Measurements from ENCODE around the gene TET3. TPM values are rescaled to one million over a fixed set of nuclear protein-coding genes. Genes with fewer than 3 reads are reported as not detected.
A peak's percentile ranks its signal among the peaks of the same experiment; 100 is the strongest.

Gene TET3
- total and polyA plus RNA-seq, 3 experiments from 2014 or later = 0.78 to 20.5 (median 19.9) TPM

DNA sequence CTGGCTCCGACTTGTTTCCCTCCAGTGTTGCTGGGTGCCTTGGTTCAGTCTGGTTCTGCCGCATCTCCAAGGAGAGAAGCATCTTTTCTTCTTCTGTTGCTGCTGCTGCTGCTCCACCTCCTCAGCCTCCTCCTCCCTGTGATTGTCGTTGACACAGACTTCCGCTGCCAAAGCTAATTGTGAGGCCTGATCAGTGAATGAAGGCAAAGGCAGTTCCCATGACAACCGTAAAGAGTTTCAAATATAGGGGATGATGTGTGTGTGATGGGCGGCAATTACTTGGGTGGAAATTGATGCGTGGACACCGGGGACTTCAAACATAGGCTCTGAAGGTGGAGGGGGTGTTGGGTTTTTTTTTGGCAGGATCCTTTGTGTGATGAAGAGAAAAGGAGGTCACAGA is 13.7 kb downstream of the TET3 start:
- Histone ChIP-seq H3K27me3 (ENCODE audit: insufficient read depth, low read length, poor library complexity, severe bottlenecking) (no peaks in the 10 kb centered on the region), H3K27ac (ENCODE audit: low read depth, low read length) (no peak overlapping the region), H3K4me1 (ENCODE audit: insufficient read depth, low read length) (peaks cover 48% of the 10 kb centered on the region), H3K4me3 (ENCODE audit: low read length) (no peak overlapping the region), H3K9me3 (ENCODE audit: low read length) (no peaks in the 10 kb centered on the region), H3K36me3 (ENCODE audit: insufficient read depth, low read length) (no peaks in the 10 kb centered on the region)
- ChIA-PET CTCF (no interaction called here), POLR2A (no interaction called here)
- peaks cover 0 to 8% (median 1%) of the 10 kb centered on the region in 3 donors for H3K36me3 Mint-ChIP-seq
- no peaks in the 10 kb centered on the region for H3K27me3 Mint-ChIP-seq
- peak overlapping the region in 6 of 8 donors; percentile 23 to 89 (median 70) for H3K27ac Mint-ChIP-seq
- H3K4me1 Mint-ChIP-seq = peaks cover 56 to 73% (median 70%) of the 10 kb centered on the region in 3 donors
- peak overlapping the region in 1 of 7 donors; percentile 24 for H3K4me3 Mint-ChIP-seq
- no peaks in the 10 kb centered on the region for H3K9me3 Mint-ChIP-seq
- peak in 2 of 5 donors; percentile 16 to 42 for DNase-seq

DNA sequence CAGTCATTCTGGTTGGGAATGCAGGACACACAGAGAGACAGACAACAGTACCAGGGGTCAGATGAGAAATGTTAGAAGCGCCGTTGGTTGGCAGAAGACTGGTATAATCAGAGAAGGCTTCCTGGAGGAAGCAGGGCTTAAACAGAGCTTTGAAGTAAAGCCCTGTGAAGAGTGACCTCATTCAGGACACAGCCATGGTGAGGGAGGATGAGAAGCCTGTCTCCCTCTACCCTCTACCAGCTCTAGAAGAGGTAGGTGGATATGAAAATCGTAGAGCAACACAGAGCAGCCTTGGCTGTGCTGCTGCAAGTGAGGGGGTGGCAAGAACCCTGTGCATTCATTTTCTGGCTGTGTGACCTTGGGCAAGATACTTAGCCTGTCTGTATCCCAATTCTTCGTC is 14.2 kb downstream of the TET3 start:
- H3K4me1 Mint-ChIP-seq = peaks cover 51 to 72% (median 65%) of the 10 kb centered on the region in 3 donors
- no peaks in the 10 kb centered on the region for H3K27me3 Mint-ChIP-seq
- DNase-seq = no peak
- Histone ChIP-seq H3K4me1 (ENCODE audit: insufficient read depth, low read length) (peaks cover 51% of the 10 kb centered on the region), H3K9me3 (ENCODE audit: low read length) (no peaks in the 10 kb centered on the region), H3K36me3 (ENCODE audit: insufficient read depth, low read length) (no peaks in the 10 kb centered on the region), H3K27me3 (ENCODE audit: insufficient read depth, low read length, poor library complexity, severe bottlenecking) (no peaks in the 10 kb centered on the region), H3K4me3 (ENCODE audit: low read length) (no peak overlapping the region), H3K27ac (ENCODE audit: low read depth, low read length) (no peak overlapping the region)
- no peak overlapping the region for H3K4me3 Mint-ChIP-seq
- H3K9me3 Mint-ChIP-seq = no peaks in the 10 kb centered on the region
- peak overlapping the region in 4 of 8 donors; percentile 63 to 89 (median 79) for H3K27ac Mint-ChIP-seq
- peaks cover 0 to 8% (median 1%) of the 10 kb centered on the region in 3 donors for H3K36me3 Mint-ChIP-seq
- CTCF ChIA-PET = no interaction called here
- POLR2A ChIA-PET = no interaction called here

GRCh38 chr2:73999881-74000597 is 15.3 kb downstream of the TET3 start:
- H3K4me1 Mint-ChIP-seq = peaks cover 46 to 67% (median 66%) of the 10 kb centered on the region in 3 donors
- no peak overlapping the region for H3K27ac ChIP-seq (ENCODE audit: low read depth, low read length)

DNA sequence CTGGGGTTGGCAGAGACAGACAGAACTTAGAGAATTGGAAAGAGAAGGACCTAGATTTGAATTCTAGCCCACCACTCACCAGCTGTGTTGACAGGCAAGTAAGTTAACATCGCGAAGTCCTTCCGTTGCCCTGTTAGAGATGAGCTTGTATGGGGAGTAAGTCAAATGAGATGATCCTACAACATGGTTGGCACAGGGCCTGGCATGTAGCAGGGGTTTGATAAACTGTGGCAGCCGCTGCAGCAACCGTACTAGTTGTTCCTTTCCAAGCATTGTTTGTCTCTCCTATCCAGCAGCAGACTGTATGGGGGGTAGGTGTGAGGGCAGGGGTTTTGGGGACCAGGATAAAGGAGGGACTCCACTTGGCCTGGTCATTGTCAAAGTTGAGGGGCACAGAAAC is 16.0 kb downstream of the TET3 start:
- CTCF ChIA-PET = interaction anchor here (1.2 to 4.5 kb wide), 2 partner anchors 13 to 19 kb away, joined by 3 to 21 read pairs; no protein-coding TSS in a partner anchor
- H3K36me3 ChIP-seq (ENCODE audit: insufficient read depth, low read length) = peaks cover 7% of the 10 kb centered on the region
- no peak overlapping the region for H3K27ac ChIP-seq (ENCODE audit: low read depth, low read length)
- no peaks in the 10 kb centered on the region for H3K9me3 Mint-ChIP-seq
- peaks cover 0 to 3% of the 10 kb centered on the region in 2 donors for H3K27me3 Mint-ChIP-seq
- peaks cover 0 to 9% (median 0%) of the 10 kb centered on the region in 3 donors for H3K36me3 Mint-ChIP-seq
- H3K4me1 Mint-ChIP-seq = peaks cover 48 to 67% (median 67%) of the 10 kb centered on the region in 3 donors
- peaks cover 51% of the 10 kb centered on the region for H3K4me1 ChIP-seq (ENCODE audit: insufficient read depth, low read length)
- no peak for DNase-seq
- no peaks in the 10 kb centered on the region for H3K27me3 ChIP-seq (ENCODE audit: insufficient read depth, low read length, poor library complexity, severe bottlenecking)
- peak overlapping the region; percentile 31 to 97 (median 80) for H3K27ac Mint-ChIP-seq
- POLR2A ChIA-PET = interaction anchor here (0.5 to 0.6 kb wide), 2 partner anchors 30 to 220 kb away, joined by 3 to 8 read pairs; no protein-coding TSS in a partner anchor
- no peaks in the 10 kb centered on the region for H3K9me3 ChIP-seq (ENCODE audit: low read length)
- no peak overlapping the region for H3K4me3 ChIP-seq (ENCODE audit: low read length)
- peak overlapping the region in 3 of 7 donors; percentile 37 to 90 (median 59) for H3K4me3 Mint-ChIP-seq

More at GRCh38 chr2:73999881-74000597, 15.3 kb downstream of the TET3 start:
- peaks cover 0 to 3% of the 10 kb centered on the region in 2 donors for H3K27me3 Mint-ChIP-seq
- H3K27ac Mint-ChIP-seq = peak overlapping the region; percentile 10 to 97 (median 84)
- H3K9me3 ChIP-seq (ENCODE audit: low read length) = no peaks in the 10 kb centered on the region
- peaks cover 0 to 6% (median 0%) of the 10 kb centered on the region in 3 donors for H3K36me3 Mint-ChIP-seq
- no peak for DNase-seq
- no peaks in the 10 kb centered on the region for H3K27me3 ChIP-seq (ENCODE audit: insufficient read depth, low read length, poor library complexity, severe bottlenecking)
- H3K4me3 ChIP-seq (ENCODE audit: low read length) = no peak overlapping the region
- peaks cover under 1% of the 10 kb centered on the region for H3K36me3 ChIP-seq (ENCODE audit: insufficient read depth, low read length)
- no peaks in the 10 kb centered on the region for H3K9me3 Mint-ChIP-seq
- peak overlapping the region in 2 of 7 donors; percentile 33 to 90 for H3K4me3 Mint-ChIP-seq
- CTCF ChIA-PET = interaction anchor here (1.2 to 4.5 kb wide), 2 partner anchors 13 to 20 kb away, joined by 3 to 21 read pairs; no protein-coding TSS in a partner anchor
- POLR2A ChIA-PET = interaction anchor here (0.6 kb wide), 1 partner anchor 219 kb away, joined by 8 read pairs; no protein-coding TSS in a partner anchor
- H3K4me1 ChIP-seq (ENCODE audit: insufficient read depth, low read length) = peaks cover 51% of the 10 kb centered on the region

GRCh38 chr2:74001121-74001520 is 16.4 kb downstream of the TET3 start:
- no peak overlapping the region for H3K27ac ChIP-seq (ENCODE audit: low read depth, low read length)
- POLR2A ChIA-PET = interaction anchor here (0.5 kb wide), 1 partner anchor 31 kb away, joined by 3 read pairs; no protein-coding TSS in a partner anchor
- no peaks in the 10 kb centered on the region for H3K27me3 ChIP-seq (ENCODE audit: insufficient read depth, low read length, poor library complexity, severe bottlenecking)
- no peak for DNase-seq
- H3K4me3 ChIP-seq (ENCODE audit: low read length) = no peak overlapping the region
- peaks cover 0 to 3% of the 10 kb centered on the region in 2 donors for H3K27me3 Mint-ChIP-seq
- peak overlapping the region in 7 of 8 donors; percentile 55 to 97 (median 81) for H3K27ac Mint-ChIP-seq
- H3K36me3 ChIP-seq (ENCODE audit: insufficient read depth, low read length) = peaks cover 9% of the 10 kb centered on the region
- H3K4me1 ChIP-seq (ENCODE audit: insufficient read depth, low read length) = peaks cover 48% of the 10 kb centered on the region
- CTCF ChIA-PET = interaction anchor here (1.2 to 4.5 kb wide), 2 partner anchors 14 to 19 kb away, joined by 3 to 21 read pairs; no protein-coding TSS in a partner anchor
- H3K9me3 ChIP-seq (ENCODE audit: low read length) = no peaks in the 10 kb centered on the region
- peak overlapping the region; percentile 61 to 93 (median 87) for H3K4me3 Mint-ChIP-seq
- no peaks in the 10 kb centered on the region for H3K9me3 Mint-ChIP-seq
- peaks cover 49 to 67% (median 67%) of the 10 kb centered on the region in 3 donors for H3K4me1 Mint-ChIP-seq
- H3K36me3 Mint-ChIP-seq = peaks cover 0 to 13% (median 0%) of the 10 kb centered on the region in 3 donors

GRCh38 chr2:74001781-74002504 is 17.2 kb downstream of the TET3 start:
- Mint-ChIP-seq H3K9me3 (no peaks in the 10 kb centered on the region), H3K27ac (peak overlapping the region; percentile 79 to 99 (median 88)), H3K4me3 (peak overlapping the region; percentile 85 to 93 (median 87)), H3K27me3 (peaks cover 0 to 3% of the 10 kb centered on the region in 2 donors), H3K36me3 (peaks cover 0 to 17% (median 2%) of the 10 kb centered on the region in 3 donors), H3K4me1 (peaks cover 48 to 66% (median 66%) of the 10 kb centered on the region in 3 donors)
- DNase-seq = no peak
- Histone ChIP-seq H3K27ac (ENCODE audit: low read depth, low read length) (no peak overlapping the region), H3K27me3 (ENCODE audit: insufficient read depth, low read length, poor library complexity, severe bottlenecking) (no peaks in the 10 kb centered on the region), H3K9me3 (ENCODE audit: low read length) (no peaks in the 10 kb centered on the region), H3K4me3 (ENCODE audit: low read length) (peak overlapping the region; percentile 35), H3K4me1 (ENCODE audit: insufficient read depth, low read length) (peaks cover 43% of the 10 kb centered on the region), H3K36me3 (ENCODE audit: insufficient read depth, low read length) (peaks cover 9% of the 10 kb centered on the region)
- ChIA-PET POLR2A (interaction anchor here (0.5 to 0.8 kb wide), 2 partner anchors 31 to 65 kb away, joined by 3 read pairs; no protein-coding TSS in a partner anchor), CTCF (interaction anchor here (1.3 to 4.5 kb wide), 2 partner anchors 15 to 20 kb away, joined by 3 to 21 read pairs; no protein-coding TSS in a partner anchor)

- Histone ChIP-seq H3K36me3 (ENCODE audit: insufficient read depth, low read length) (peaks cover 9% of the 10 kb centered on the region), H3K27me3 (ENCODE audit: insufficient read depth, low read length, poor library complexity, severe bottlenecking) (no peaks in the 10 kb centered on the region), H3K27ac (ENCODE audit: low read depth, low read length) (peak overlapping the region; percentile 21), H3K9me3 (ENCODE audit: low read length) (no peaks in the 10 kb centered on the region), H3K4me1 (ENCODE audit: insufficient read depth, low read length) (peaks cover 35% of the 10 kb centered on the region), H3K4me3 (ENCODE audit: low read length) (peak overlapping the region; percentile 64)
- Mint-ChIP-seq H3K9me3 (no peaks in the 10 kb centered on the region), H3K4me3 (peak overlapping the region; percentile 83 to 93 (median 86)), H3K27me3 (peaks cover 0 to 3% of the 10 kb centered on the region in 2 donors), H3K4me1 (peaks cover 43 to 62% (median 61%) of the 10 kb centered on the region in 3 donors), H3K27ac (peak overlapping the region in 6 of 8 donors; percentile 47 to 87 (median 80)), H3K36me3 (peaks cover 0 to 21% (median 4%) of the 10 kb centered on the region in 3 donors)
- peak; percentile 76 to 83 (median 81) for DNase-seq
- ChIA-PET CTCF (interaction anchor here (1.3 to 4.5 kb wide), 2 partner anchors 15 to 21 kb away, joined by 3 to 21 read pairs; no protein-coding TSS in a partner anchor), POLR2A (interaction anchor here (0.5 to 0.8 kb wide), 3 partner anchors 29 to 66 kb away, joined by 3 read pairs; no protein-coding TSS in a partner anchor)
These were observed 18.1 kb downstream of the TET3 start for GRCh38 chr2:74002505-74003421.
